GM12878 (cell line): ENCODE results near the gene PRPSAP1. TPM values are rescaled to one million over a fixed set of nuclear protein-coding genes. Genes with fewer than 3 reads are reported as not detected.

Source experiments
- ATAC-seq: fragments of 200-7000 bp; cut with Tn5 transposase; 3 replicates; pipeline ENCODE4 v1.9.1; 2020; ENCODE audit warnings: mild to moderate bottlenecking, moderate library complexity
- BruUV-seq: library from RNA; stranded (reverse); fragments of 400-500 nt; replicated peaks from 2 replicates; lab custom pipeline; 2021; lab: Mats Ljungman, UMichigan
- CTCF ChIA-PET: fragments of 300-600 bp; sonication (Branson Sonifier 250); formaldehyde crosslinking; extraction: SDS; loops from one replicate; lab custom pipeline; 2021; ENCODE audit warnings: inconsistent platforms; lab: Yijun Ruan, JAX
- POLR2A ChIA-PET: fragments of 350-600 bp; formaldehyde crosslinking; extraction: SDS; loops from one replicate; lab custom pipeline; 2021; ENCODE audit warnings: inconsistent platforms; lab: Charles Lee
- RAD21 ChIA-PET: fragments of 300-600 bp; sonication (Branson Sonifier 250); formaldehyde crosslinking; loops from one replicate; lab custom pipeline; 2023; ENCODE audit warnings: antibody characterized with exemption; ENCODE audit not compliant: unreplicated experiment; lab: Charles Lee
- SMC1A ChIA-PET: fragments of 300-600 bp; sonication (Branson Sonifier 250); formaldehyde crosslinking; loops from one replicate; lab custom pipeline; 2023; ENCODE audit not compliant: unreplicated experiment, uncharacterized antibody; lab: Charles Lee
- DNase-seq: peaks from one replicate; pipeline ENCODE4 v3.0.0-alpha.2; 2011; ENCODE audit warnings: low read depth, low spot score
- FAIRE-seq: peaks from 3 replicates; lab custom pipeline; 2011; peaks lifted over from hg19 to GRCh38; lab: Jason Lieb, UNC
- H2AFZ ChIP-seq: 2 replicates; pipeline ENCODE4 v1.6.0; 2011; ENCODE audit warnings: low read depth, low read length, control low read depth; ENCODE audit not compliant: control insufficient read depth
- H3K27ac ChIP-seq: 2 replicates; pipeline ENCODE4 v1.5.1; 2011; ENCODE audit warnings: control low read depth; ENCODE audit not compliant: control insufficient read depth, insufficient read depth
- H3K27me3 ChIP-seq, 2 experiments: replicated peaks in 1 of 2; 2 replicates each; pipeline versions ENCODE4 v1.6.0 to v1.6.1; 2011; ENCODE audit warnings: low read length in 1 of 2; ENCODE audit not compliant: control insufficient read depth in 2 of 2, insufficient read depth in 2 of 2
- H3K36me3 ChIP-seq, 2 experiments: 2 replicates each; pipeline ENCODE4 v1.5.1; 2011; ENCODE audit warnings: low read length in 1 of 2; ENCODE audit not compliant: control insufficient read depth in 2 of 2, insufficient read depth in 2 of 2
- H3K4me1 ChIP-seq: 2 replicates; pipeline ENCODE4 v1.6.1; 2011; ENCODE audit warnings: mild to moderate bottlenecking, low read length, moderate library complexity, mixed read lengths; ENCODE audit not compliant: control insufficient read depth, insufficient read depth
- H3K4me2 ChIP-seq: 2 replicates; pipeline ENCODE4 v1.6.0; 2011; ENCODE audit warnings: control low read depth; ENCODE audit not compliant: control insufficient read depth, insufficient read depth
- H3K4me3 ChIP-seq: fragments of 200-600 bp; sonication (generic); 2 replicates; pipeline ENCODE4 v1.5.1; 2016
- H3K79me2 ChIP-seq: 2 replicates; pipeline ENCODE4 v1.6.0; 2011; ENCODE audit warnings: low read length; ENCODE audit not compliant: control insufficient read depth, insufficient read depth
- H3K9ac ChIP-seq: 2 replicates; pipeline ENCODE4 v1.8.0; 2011; ENCODE audit warnings: low read length, control low read depth, mixed read lengths; ENCODE audit not compliant: control insufficient read depth, insufficient read depth
- H3K9me3 ChIP-seq: replicated peaks from 3 replicates; pipeline ENCODE4 v1.5.1; 2011; ENCODE audit warnings: mild to moderate bottlenecking, low read length; ENCODE audit not compliant: control insufficient read depth, insufficient read depth
- H4K20me1 ChIP-seq: 2 replicates; pipeline ENCODE4 v1.6.0; 2011; ENCODE audit not compliant: control insufficient read depth, insufficient read depth
- CHD1 ChIP-seq: IDR thresholded peaks from 2 replicates; pipeline ENCODE4 v1.6.1; 2012; ENCODE audit warnings: low read depth, low read length, improper control_type of control experiment
- HDAC2 ChIP-seq: fragments of 200-600 bp; sonication (generic); IDR thresholded peaks from 2 replicates; pipeline ENCODE4 v1.6.1; 2017
- NR2C1 ChIP-seq: fragments of 450-650 bp; IDR thresholded peaks from 2 replicates; pipeline ENCODE4 v1.6.1; 2017; ENCODE audit warnings: antibody characterized with exemption, mild to moderate bottlenecking, moderate library complexity
- POLR2AphosphoS2 ChIP-seq: IDR thresholded peaks from 2 replicates; pipeline ENCODE4 v1.6.1; 2011; ENCODE audit warnings: low read depth, mild to moderate bottlenecking, low read length, improper control_type of control experiment, moderate library complexity
- RFX5 ChIP-seq: IDR thresholded peaks from 2 replicates; pipeline ENCODE4 v1.6.1; 2011; ENCODE audit warnings: low read depth, low read length, improper control_type of control experiment
- SIN3A ChIP-seq: IDR thresholded peaks from 2 replicates; pipeline ENCODE4 v1.6.1; 2012; ENCODE audit warnings: low read depth, low read length, improper control_type of control experiment
- WGBS: methylation state at CpG from one replicate; pipeline ENCODE4 v1.1.6; 2016; ENCODE audit warnings: low lambda C conversion rate; ENCODE audit not compliant: insufficient replicate concordance, insufficient coverage; ENCODE audit errors: missing lambda C conversion rate; 5-methylcytosine and 5-hydroxymethylcytosine counted together
- in situ Hi-C: fragments of 300-500 bp; cut with MboI; formaldehyde crosslinking; loops from 9 replicates; pipeline ENCODE4 v1.14.3; 2018; ENCODE audit warnings: mixed read lengths
- intact Hi-C: fragments of 100-400 bp; cut with micrococcal nuclease; formaldehyde crosslinking; loops from one replicate; pipeline ENCODE4 v1.14.2; 2022; ENCODE audit not compliant: unreplicated experiment
- polyA plus RNA-seq, 11 experiments: library from polyadenylated mRNA; depleted of rRNA in 4 of 11; unstranded in 6 of 11; stranded (reverse) in 5 of 11; fragments of >200 nt; fragmentation: Nextera tagmentation in 4 of 11; fragmentation: Illumina TruSeq in 1 of 11; extraction: Ambion mirVana in 4 of 11; extraction: Trizol in 1 of 11; gene quantifications; 1 replicate in 1 of 11; 2 replicates in 10 of 11; pipeline versions ENCODE4 v1.2.1 to v1.2.3, GENCODE V29; 2011 to 2016; ENCODE audit warnings: inconsistent platforms in 2 of 11, missing spikeins in 2 of 11, low read depth in 1 of 11
- total RNA-seq, 4 experiments: library from RNA; depleted of rRNA in 3 of 4; stranded (reverse); fragments of >200 nt in 3 of 4; fragmentation: Illumina TruSeq in 1 of 4; extraction: Trizol in 1 of 4; gene quantifications; 2 replicates each; pipeline versions ENCODE4 v1.2.1 to v1.2.3, GENCODE V29; 2013 to 2021
- TF ChIP-seq, protein P1 (sequence below): IDR thresholded peaks from 2 replicates; pipeline ENCODE4 v1.6.1; 2011; ENCODE audit warnings: borderline replicate concordance, low read depth, mild to moderate bottlenecking, moderate library complexity, mixed read lengths, low read length; ENCODE audit not compliant: insufficient read depth; ENCODE audit errors: extremely low read length
- TF ChIP-seq, protein P2 (sequence below): fragments of 450-650 bp; IDR thresholded peaks from 2 replicates; pipeline ENCODE4 v1.6.1; 2014; ENCODE audit warnings: mild to moderate bottlenecking

The PRPSAP1 gene
- total and polyA plus RNA-seq, 10 of the 15 experiments (the other 5 are each of a cell fraction or from before 2014, with no cell fraction given): 15.8 to 84.2 (median 44.2) TPM

DNA sequence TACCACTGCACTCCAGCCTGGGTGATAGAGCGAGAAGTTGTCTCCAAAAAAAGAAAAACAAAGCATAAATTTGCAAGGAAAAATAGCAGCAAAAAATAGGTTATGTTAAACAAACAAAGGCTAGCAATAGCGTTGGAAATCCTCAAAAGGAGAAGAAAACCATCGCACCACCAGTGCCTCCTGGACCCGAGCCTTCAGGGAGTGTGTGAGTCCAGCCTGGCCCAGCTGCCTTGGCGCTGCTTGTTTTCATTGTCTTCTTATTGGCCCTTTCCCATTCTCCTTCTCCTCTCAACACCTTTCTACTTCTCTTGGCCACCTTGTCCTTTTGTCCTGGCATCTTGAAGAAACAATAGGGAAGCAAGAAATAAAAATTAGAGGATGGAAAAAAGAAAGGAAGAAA is 93.0 kb downstream of the PRPSAP1 start:
- FAIRE-seq (no peak), DNase-seq (no peak), ATAC-seq (no peak)
- peak overlapping the region; percentile 39; the same call in 1 of the 2 replicates for H3K27ac ChIP-seq
- peak overlapping the region; percentile 49 for H3K4me2 ChIP-seq
- ChIA-PET SMC1A (interaction anchor here (0.9 to 8.3 kb wide), 10 partner anchors 9 to 115 kb away, joined by 3 to 226 read pairs (median 8); no protein-coding TSS in a partner anchor), CTCF (interaction anchor here (1.1 to 7.9 kb wide), 7 partner anchors 9 to 81 kb away, joined by 3 to 82 read pairs (median 13); no protein-coding TSS in a partner anchor), POLR2A (interaction anchor here (4.8 to 17.9 kb wide), 4 partner anchors 11 to 75 kb away, joined by 20 to 427 read pairs (median 212); partner anchors contain the start of gene RNF157), RAD21 (interaction anchor here (0.9 to 18.5 kb wide), 9 partner anchors 8 to 135 kb away, joined by 3 to 419 read pairs (median 6); no protein-coding TSS in a partner anchor)
- in situ Hi-C loops: loop anchor here (5.0 to 25.0 kb wide), 4 partner anchors 73 to 1902 kb away; partner anchors contain the start of genes SYNGR2 and UNK
- no peaks in the 10 kb centered on the region for H3K27me3 ChIP-seq
- H3K4me1 ChIP-seq: peaks cover 40% of the 10 kb centered on the region
- peaks cover 6% of the 10 kb centered on the region for H3K79me2 ChIP-seq
- no TSS peak for BruUV-seq
- 10% methylated on average over 5 of the region's 5 CpGs for WGBS
- intact Hi-C loops: loop anchor here (10.0 kb wide), 1 partner anchor 476 kb away; the partner anchor contains the start of gene UNK
- H2AFZ ChIP-seq: peak overlapping the region; percentile 48; the same call in 1 of the 2 replicates
- no peaks in the 10 kb centered on the region for H3K36me3 ChIP-seq
- peak overlapping the region; percentile 26; the same call in 1 of the 2 replicates for H3K9ac ChIP-seq
- no peaks in the 10 kb centered on the region for H4K20me1 ChIP-seq
- no peak overlapping the region for H3K4me3 ChIP-seq
- TF ChIP-seq CHD1: no peak
- TF ChIP-seq HDAC2: no peak
- TF ChIP-seq SIN3A: no peak
- TF ChIP-seq, protein P1, sequence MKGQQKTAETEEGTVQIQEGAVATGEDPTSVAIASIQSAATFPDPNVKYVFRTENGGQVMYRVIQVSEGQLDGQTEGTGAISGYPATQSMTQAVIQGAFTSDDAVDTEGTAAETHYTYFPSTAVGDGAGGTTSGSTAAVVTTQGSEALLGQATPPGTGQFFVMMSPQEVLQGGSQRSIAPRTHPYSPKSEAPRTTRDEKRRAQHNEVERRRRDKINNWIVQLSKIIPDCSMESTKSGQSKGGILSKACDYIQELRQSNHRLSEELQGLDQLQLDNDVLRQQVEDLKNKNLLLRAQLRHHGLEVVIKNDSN: no peak
- TF ChIP-seq POLR2AphosphoS2: no peak
- TF ChIP-seq, protein P2, sequence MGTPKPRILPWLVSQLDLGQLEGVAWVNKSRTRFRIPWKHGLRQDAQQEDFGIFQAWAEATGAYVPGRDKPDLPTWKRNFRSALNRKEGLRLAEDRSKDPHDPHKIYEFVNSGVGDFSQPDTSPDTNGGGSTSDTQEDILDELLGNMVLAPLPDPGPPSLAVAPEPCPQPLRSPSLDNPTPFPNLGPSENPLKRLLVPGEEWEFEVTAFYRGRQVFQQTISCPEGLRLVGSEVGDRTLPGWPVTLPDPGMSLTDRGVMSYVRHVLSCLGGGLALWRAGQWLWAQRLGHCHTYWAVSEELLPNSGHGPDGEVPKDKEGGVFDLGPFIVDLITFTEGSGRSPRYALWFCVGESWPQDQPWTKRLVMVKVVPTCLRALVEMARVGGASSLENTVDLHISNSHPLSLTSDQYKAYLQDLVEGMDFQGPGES: no peak
- no peak for TF ChIP-seq RFX5
- no peak for TF ChIP-seq NR2C1
- H3K9me3 ChIP-seq: no peaks in the 10 kb centered on the region
